PC-9 (cell line): ENCODE measurements around the gene TFCP2L1. TPM values are rescaled to one million over a fixed set of nuclear protein-coding genes. Genes with fewer than 3 reads are reported as not detected.

Experiments
- BruUV-seq: library from RNA; stranded (reverse); fragments of 400-500 nt; replicated peaks from 2 replicates; lab custom pipeline; 2021; lab: Mats Ljungman, UMichigan
- CTCF ChIA-PET: fragments of 300-600 bp; sonication (Branson Sonifier 250); formaldehyde crosslinking; loops from one replicate; lab custom pipeline; 2022; ENCODE audit warnings: antibody characterized with exemption; lab: Charles Lee
- POLR2A ChIA-PET: fragments of 300-600 bp; sonication (Branson Sonifier 250); formaldehyde crosslinking; loops from one replicate; lab custom pipeline; 2022; ENCODE audit warnings: antibody characterized with exemption; ENCODE audit not compliant: unreplicated experiment; lab: Charles Lee
- DNase-seq, 2 experiments: peaks; one replicate each; pipeline versions ENCODE4 v3.0.0 to v3.0.0-alpha.2; 2015 to 2022; ENCODE audit warnings: mixed read lengths in 1 of 2
- H2AFZ ChIP-seq: fragments of 200-600 bp; sonication (generic); 2 replicates; pipeline ENCODE4 v1.8.1; 2017; ENCODE audit warnings: antibody characterized with exemption
- H3F3A ChIP-seq: fragments of 200-600 bp; sonication (generic); 2 replicates; pipeline ENCODE4 v1.8.1; 2017; ENCODE audit warnings: antibody characterized with exemption, mild to moderate bottlenecking, low read depth; ENCODE audit not compliant: insufficient read depth
- H3K27ac ChIP-seq: fragments of 200-600 bp; sonication (generic); 2 replicates; pipeline ENCODE4 v1.6.1; 2016; ENCODE audit warnings: mixed run types
- H3K27me3 ChIP-seq: fragments of 200-600 bp; sonication (generic); 2 replicates; pipeline ENCODE4 v1.6.1; 2016; ENCODE audit warnings: low read depth, mixed run types; ENCODE audit not compliant: insufficient read depth
- H3K36me3 ChIP-seq: fragments of 200-600 bp; sonication (generic); 2 replicates; pipeline ENCODE4 v1.6.1; 2016; ENCODE audit warnings: low read depth, mixed run types
- H3K4me1 ChIP-seq: fragments of 200-600 bp; sonication (generic); replicated peaks from 2 replicates; pipeline ENCODE4 v1.6.1; 2016; ENCODE audit warnings: mixed run types; ENCODE audit not compliant: insufficient read depth
- H3K4me2 ChIP-seq: fragments of 200-600 bp; sonication (generic); 2 replicates; pipeline ENCODE4 v1.6.1; 2017; ENCODE audit warnings: mixed run types
- H3K4me3 ChIP-seq: fragments of 200-600 bp; sonication (generic); 2 replicates; pipeline ENCODE4 v1.6.1; 2016; ENCODE audit warnings: mixed run types
- H3K79me2 ChIP-seq: fragments of 200-600 bp; sonication (generic); 2 replicates; pipeline ENCODE4 v1.6.1; 2017; ENCODE audit warnings: low read depth, mixed run types
- H3K9me2 ChIP-seq: fragments of 200-600 bp; sonication (generic); 2 replicates; pipeline ENCODE4 v1.8.1; 2017; ENCODE audit warnings: mild to moderate bottlenecking; ENCODE audit not compliant: insufficient read depth
- H3K9me3 ChIP-seq: fragments of 200-600 bp; sonication (generic); 2 replicates; pipeline ENCODE4 v1.8.1; 2016; ENCODE audit warnings: low read depth; ENCODE audit not compliant: insufficient read depth
- H4K20me1 ChIP-seq: fragments of 200-600 bp; sonication (generic); 2 replicates; pipeline ENCODE4 v1.8.1; 2017; ENCODE audit not compliant: insufficient read depth
- CTCF ChIP-seq: fragments of 200-600 bp; sonication (generic); conservative IDR thresholded peaks from 2 replicates; pipeline ENCODE4 v1.6.1; 2017; ENCODE audit warnings: mixed run types, antibody characterized with exemption, mild to moderate bottlenecking, moderate library complexity
- EZH2 ChIP-seq: fragments of 200-600 bp; sonication (generic); IDR thresholded peaks from 2 replicates; pipeline ENCODE4 v1.8.0; 2017; ENCODE audit warnings: antibody characterized with exemption, low read depth
- intact Hi-C: fragments of 100-400 bp; cut with micrococcal nuclease; formaldehyde crosslinking; loops from one replicate; pipeline ENCODE4 v1.10.0; 2022; ENCODE audit not compliant: unreplicated experiment
- total RNA-seq: library from RNA; stranded (reverse); gene quantifications from 2 replicates; pipeline ENCODE4 v1.2.3, GENCODE V29; 2021

The TFCP2L1 gene
- total RNA-seq, 1 experiment from 2014 or later: 4.6 TPM

- ChIA-PET POLR2A (no interaction called here), CTCF (interaction anchor here (0.7 kb wide), 1 partner anchor 52 kb away, joined by 5 read pairs; no protein-coding TSS in a partner anchor)
- TF ChIP-seq EZH2 (no peak), CTCF (no peak)
- no peaks in the 10 kb centered on the region for H3K9me2 ChIP-seq
- no peaks in the 10 kb centered on the region for H3K9me3 ChIP-seq
- no peaks in the 10 kb centered on the region for H3K27me3 ChIP-seq
- peaks cover 8% of the 10 kb centered on the region for H3F3A ChIP-seq
- H4K20me1 ChIP-seq: no peaks in the 10 kb centered on the region
- H2AFZ ChIP-seq: no peak overlapping the region
- DNase-seq: no peak
- H3K27ac ChIP-seq: no peak overlapping the region
- H3K4me2 ChIP-seq: no peak overlapping the region
- H3K4me3 ChIP-seq: no peak overlapping the region
- H3K4me1 ChIP-seq: peaks cover 39% of the 10 kb centered on the region
- BruUV-seq: no TSS peak
- intact Hi-C loops: no loop called here
- H3K36me3 ChIP-seq: no peaks in the 10 kb centered on the region
- H3K79me2 ChIP-seq: no peaks in the 10 kb centered on the region
These were observed 91.8 kb downstream of the TFCP2L1 start for GRCh38 chr2:121193185-121193584.

GRCh38 chr2:121192576-121192975 is 92.4 kb downstream of the TFCP2L1 start:
- no TSS peak for BruUV-seq
- H3K4me1 ChIP-seq: peaks cover 33% of the 10 kb centered on the region
- H3K4me3 ChIP-seq: no peak overlapping the region
- no peaks in the 10 kb centered on the region for H4K20me1 ChIP-seq
- H3K27me3 ChIP-seq: no peaks in the 10 kb centered on the region
- POLR2A ChIA-PET: no interaction called here
- TF ChIP-seq EZH2: no peak
- TF ChIP-seq CTCF: no peak
- CTCF ChIA-PET: no interaction called here
- no peaks in the 10 kb centered on the region for H3K79me2 ChIP-seq
- DNase-seq: no peak
- no peaks in the 10 kb centered on the region for H3K9me3 ChIP-seq
- no peaks in the 10 kb centered on the region for H3K36me3 ChIP-seq
- no peak overlapping the region for H3K4me2 ChIP-seq
- H3K9me2 ChIP-seq: no peaks in the 10 kb centered on the region
- peaks cover 2% of the 10 kb centered on the region for H3F3A ChIP-seq
- no peak overlapping the region for H2AFZ ChIP-seq
- no peak overlapping the region for H3K27ac ChIP-seq
- intact Hi-C loops: no loop called here

GRCh38 chr2:121191191-121192170 is 93.5 kb downstream of the TFCP2L1 start:
- Histone ChIP-seq H3K27me3 (no peaks in the 10 kb centered on the region), H3K79me2 (no peaks in the 10 kb centered on the region), H3K36me3 (no peaks in the 10 kb centered on the region), H3K27ac (no peak overlapping the region), H2AFZ (no peak overlapping the region), H3F3A (peaks cover 1% of the 10 kb centered on the region; the same call in 1 of the 2 replicates), H4K20me1 (no peaks in the 10 kb centered on the region), H3K4me2 (no peak overlapping the region), H3K4me1 (peaks cover 24% of the 10 kb centered on the region), H3K4me3 (no peak overlapping the region), H3K9me3 (no peaks in the 10 kb centered on the region), H3K9me2 (no peaks in the 10 kb centered on the region)
- DNase-seq: no peak
- intact Hi-C loops: no loop called here
- POLR2A ChIA-PET: no interaction called here
- no TSS peak for BruUV-seq
- TF ChIP-seq CTCF (no peak), EZH2 (no peak)
- CTCF ChIA-PET: no interaction called here
